Vagina (tissue), 2 donors: Measurements from ENCODE around the gene ATP8B1. TPM values are rescaled to one million over a fixed set of nuclear protein-coding genes. Genes with fewer than 3 reads are reported as not detected.

Experiments
- DNase-seq, 2 donors: peaks; one replicate each; pipeline ENCODE4 v3.0.0-alpha.2; 2017; ENCODE audit errors: extremely low spot score in 2 of 2
- H3K27ac ChIP-seq: fragments of 200-600 bp; sonication (generic); one replicate; pipeline ENCODE4 v1.5.1; 2019
- H3K27me3 ChIP-seq: fragments of 200-600 bp; sonication (generic); one replicate; pipeline ENCODE4 v1.5.1; 2019
- H3K36me3 ChIP-seq, 2 donors: fragments of 200-600 bp; sonication (generic); one replicate each; pipeline ENCODE4 v1.5.1; 2017 to 2019
- H3K4me1 ChIP-seq: fragments of 200-600 bp; sonication (generic); one replicate; pipeline ENCODE4 v1.5.1; 2019
- H3K4me3 ChIP-seq, 2 donors: fragments of 200-600 bp; sonication (generic); 1 replicate in 1 of 2; 2 replicates in 1 of 2; pipeline ENCODE4 v1.5.1; 2016 to 2019
- H3K9me3 ChIP-seq: fragments of 200-600 bp; sonication (generic); one replicate; pipeline ENCODE4 v1.5.1; 2019
- CTCF ChIP-seq, 3 experiments: fragments of 450-650 bp in 2 of 3; fragments of 200-600 bp in 1 of 3; sonication (generic) in 1 of 3; IDR thresholded peaks; one replicate each; pipeline ENCODE4 v1.5.1; 2017 to 2019; ENCODE audit warnings: antibody characterized with exemption in 3 of 3, mild to moderate bottlenecking in 2 of 3, moderate library complexity in 2 of 3
- POLR2A ChIP-seq, 2 donors: fragments of 450-650 bp; IDR thresholded peaks; one replicate each; pipeline ENCODE4 v1.6.1; 2017; ENCODE audit warnings: antibody characterized with exemption in 2 of 2, mild to moderate bottlenecking in 2 of 2, moderate library complexity in 2 of 2
- POLR2AphosphoS5 ChIP-seq, 2 donors: sonication (generic); formaldehyde crosslinking; IDR thresholded peaks; one replicate each; pipeline ENCODE4 v1.9.0; 2017; ENCODE audit warnings: antibody characterized with exemption in 2 of 2, mild to moderate bottlenecking in 2 of 2, low read depth in 1 of 2; ENCODE audit not compliant: insufficient read depth in 1 of 2
- intact Hi-C: fragments of 100-400 bp; cut with DNase I; formaldehyde crosslinking; loops from one replicate; pipeline ENCODE4 v1.15.1; 2023
- total RNA-seq: library from RNA; depleted of rRNA; stranded (reverse); fragments of >200 nt; gene quantifications from one replicate; pipeline ENCODE4 v1.2.3, GENCODE V29; 2016

The ATP8B1 gene
- total RNA-seq, 1 donor from 2014 or later: 41.5 TPM

- Histone ChIP-seq H3K36me3 (no peaks in the 10 kb centered on the region), H3K4me3 (peak overlapping the region; percentile 77 to 78), H3K4me1 (peaks cover 19% of the 10 kb centered on the region), H3K9me3 (no peaks in the 10 kb centered on the region), H3K27me3 (no peaks in the 10 kb centered on the region), H3K27ac (peak overlapping the region; percentile 85)
- TF ChIP-seq POLR2AphosphoS5 (IDR thresholded peaks at IDR 0.05; ENCODE audit: insufficient read depth in 1 of 2, low read depth in 1 of 2) (peak in 1 of 2 donors; percentile 21), CTCF (IDR thresholded peaks at IDR 0.05) (no peak)
- DNase-seq: no peak
- intact Hi-C loops: loop anchor here (10.0 kb wide), 1 partner anchor 177 kb away; the partner anchor contains the start of gene NARS1
These were observed 1.3 kb downstream of the ATP8B1 start for GRCh38 chr18:57801761-57802212.

GRCh38 chr18:57801325-57801724 is 1.8 kb downstream of the ATP8B1 start:
- no peak for DNase-seq
- H3K4me1 ChIP-seq: peaks cover 16% of the 10 kb centered on the region

GRCh38 chr18:57798713-57799373 is 4.3 kb downstream of the ATP8B1 start:
- H3K27ac ChIP-seq: peak overlapping the region; percentile 19
- no peaks in the 10 kb centered on the region for H3K36me3 ChIP-seq
- peaks cover 23% of the 10 kb centered on the region for H3K4me1 ChIP-seq
- no peak for TF ChIP-seq CTCF (IDR thresholded peaks at IDR 0.05)
- no peak for TF ChIP-seq POLR2AphosphoS5 (IDR thresholded peaks at IDR 0.05; ENCODE audit: insufficient read depth in 1 of 2, low read depth in 1 of 2)
- no peak for TF ChIP-seq POLR2A (IDR thresholded peaks at IDR 0.05)
- intact Hi-C loops: no loop called here
- no peaks in the 10 kb centered on the region for H3K27me3 ChIP-seq
- H3K4me3 ChIP-seq: no peak overlapping the region
- DNase-seq: no peak
- no peaks in the 10 kb centered on the region for H3K9me3 ChIP-seq

More at GRCh38 chr18:57801325-57801724, 1.8 kb downstream of the ATP8B1 start:
- Histone ChIP-seq H3K36me3 (no peaks in the 10 kb centered on the region), H3K9me3 (no peaks in the 10 kb centered on the region), H3K27me3 (no peaks in the 10 kb centered on the region), H3K4me3 (peak overlapping the region; percentile 77 to 78), H3K27ac (peak overlapping the region; percentile 85)
- intact Hi-C loops: loop anchor here (10.0 kb wide), 1 partner anchor 177 kb away; the partner anchor contains the start of gene NARS1
- TF ChIP-seq POLR2A (IDR thresholded peaks at IDR 0.05): no peak
- no peak for TF ChIP-seq CTCF (IDR thresholded peaks at IDR 0.05)

- TF ChIP-seq POLR2AphosphoS5 (IDR thresholded peaks at IDR 0.05; ENCODE audit: insufficient read depth in 1 of 2, low read depth in 1 of 2) (no peak), POLR2A (IDR thresholded peaks at IDR 0.05) (no peak), CTCF (IDR thresholded peaks at IDR 0.05) (no peak)
- intact Hi-C loops: no loop called here
- no peak for DNase-seq
- no peaks in the 10 kb centered on the region for H3K27me3 ChIP-seq
- no peaks in the 10 kb centered on the region for H3K9me3 ChIP-seq
- peaks cover 36% of the 10 kb centered on the region for H3K4me1 ChIP-seq
- H3K27ac ChIP-seq: no peak overlapping the region
- H3K4me3 ChIP-seq: no peak overlapping the region
- no peaks in the 10 kb centered on the region for H3K36me3 ChIP-seq
These were observed 5.9 kb downstream of the ATP8B1 start for GRCh38 chr18:57797209-57797651.
